Measurements from ENCODE around the gene PHTF1. TPM values are rescaled to one million over a fixed set of nuclear protein-coding genes. Genes with fewer than 3 reads are reported as not detected.

Gene PHTF1
- polyA plus RNA-seq, 1 donor (not counting 4 experiments of a cell fraction or from before 2014, with no cell fraction given), result 6.8 TPM

- H3K27ac ChIP-seq (ENCODE audit: control insufficient read depth, insufficient read depth, low read length), result no peak overlapping the region
- no peak for DNase-seq (ENCODE audit: low read depth, low spot score)
- peak overlapping the region; percentile 44 for H3K4me2 ChIP-seq (ENCODE audit: control insufficient read depth, extremely low read depth, insufficient read depth, low read depth, low read length)
- peaks cover 2% of the 10 kb centered on the region in 2 experiments for H3K36me3 ChIP-seq (ENCODE audit: control insufficient read depth in 2 of 2, extremely low read depth in 1 of 2, insufficient read depth in 2 of 2, low read length in 2 of 2)
- dilution Hi-C loops (cut with MboI; ENCODE audit: extremely low pct_ligation_motif_present, low sequenced_read_pairs), result no loop called here
- no peak overlapping the region for H3K9ac ChIP-seq (ENCODE audit: control insufficient read depth, extremely low read depth, insufficient read depth, low read length)
- peaks cover 5% of the 10 kb centered on the region for H3K9me1 ChIP-seq (ENCODE audit: control insufficient read depth, extremely low read depth, insufficient read depth, low read length)
- H2AFZ ChIP-seq (ENCODE audit: control insufficient read depth, low read length), result no peak overlapping the region
- H4K20me1 ChIP-seq (ENCODE audit: control insufficient read depth, extremely low read depth, insufficient read depth, low read length), result peaks cover 3% of the 10 kb centered on the region
- peaks cover 36% of the 10 kb centered on the region for H3K79me2 ChIP-seq (ENCODE audit: control insufficient read depth, insufficient read depth, low read length)
- peaks cover 10% of the 10 kb centered on the region for H3K4me1 ChIP-seq (ENCODE audit: control insufficient read depth, extremely low read depth, insufficient read depth, low read length)
- H3K9me3 ChIP-seq (ENCODE audit: control insufficient read depth, low read depth, low read length), result no peaks in the 10 kb centered on the region
- TF ChIP-seq, protein P1, sequence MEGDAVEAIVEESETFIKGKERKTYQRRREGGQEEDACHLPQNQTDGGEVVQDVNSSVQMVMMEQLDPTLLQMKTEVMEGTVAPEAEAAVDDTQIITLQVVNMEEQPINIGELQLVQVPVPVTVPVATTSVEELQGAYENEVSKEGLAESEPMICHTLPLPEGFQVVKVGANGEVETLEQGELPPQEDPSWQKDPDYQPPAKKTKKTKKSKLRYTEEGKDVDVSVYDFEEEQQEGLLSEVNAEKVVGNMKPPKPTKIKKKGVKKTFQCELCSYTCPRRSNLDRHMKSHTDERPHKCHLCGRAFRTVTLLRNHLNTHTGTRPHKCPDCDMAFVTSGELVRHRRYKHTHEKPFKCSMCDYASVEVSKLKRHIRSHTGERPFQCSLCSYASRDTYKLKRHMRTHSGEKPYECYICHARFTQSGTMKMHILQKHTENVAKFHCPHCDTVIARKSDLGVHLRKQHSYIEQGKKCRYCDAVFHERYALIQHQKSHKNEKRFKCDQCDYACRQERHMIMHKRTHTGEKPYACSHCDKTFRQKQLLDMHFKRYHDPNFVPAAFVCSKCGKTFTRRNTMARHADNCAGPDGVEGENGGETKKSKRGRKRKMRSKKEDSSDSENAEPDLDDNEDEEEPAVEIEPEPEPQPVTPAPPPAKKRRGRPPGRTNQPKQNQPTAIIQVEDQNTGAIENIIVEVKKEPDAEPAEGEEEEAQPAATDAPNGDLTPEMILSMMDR (optimal IDR thresholded peaks at IDR 0.05 in 1 of 3, IDR thresholded peaks at IDR 0.05 in 1 of 3, conservative IDR thresholded peaks at IDR 0.05 in 1 of 3; ENCODE audit: extremely low read depth in 1 of 3, insufficient read depth in 2 of 3, low read length in 3 of 3), result no peak
- TF ChIP-seq EZH2 (IDR thresholded peaks at IDR 0.05; ENCODE audit: low read length), result no peak
- FAIRE-seq, result no peak
- no peak overlapping the region for H3K4me3 ChIP-seq (ENCODE audit: control insufficient read depth in 2 of 3, extremely low read depth in 1 of 3, insufficient read depth in 2 of 3, low read depth in 1 of 3, low read length in 3 of 3)
- no peaks in the 10 kb centered on the region for H3K27me3 ChIP-seq (ENCODE audit: control insufficient read depth, extremely low read depth, insufficient read depth, low read length)
Observed at GRCh38 chr1:113784104-113784779, 25.0 kb upstream of the PHTF1 start.

DNA sequence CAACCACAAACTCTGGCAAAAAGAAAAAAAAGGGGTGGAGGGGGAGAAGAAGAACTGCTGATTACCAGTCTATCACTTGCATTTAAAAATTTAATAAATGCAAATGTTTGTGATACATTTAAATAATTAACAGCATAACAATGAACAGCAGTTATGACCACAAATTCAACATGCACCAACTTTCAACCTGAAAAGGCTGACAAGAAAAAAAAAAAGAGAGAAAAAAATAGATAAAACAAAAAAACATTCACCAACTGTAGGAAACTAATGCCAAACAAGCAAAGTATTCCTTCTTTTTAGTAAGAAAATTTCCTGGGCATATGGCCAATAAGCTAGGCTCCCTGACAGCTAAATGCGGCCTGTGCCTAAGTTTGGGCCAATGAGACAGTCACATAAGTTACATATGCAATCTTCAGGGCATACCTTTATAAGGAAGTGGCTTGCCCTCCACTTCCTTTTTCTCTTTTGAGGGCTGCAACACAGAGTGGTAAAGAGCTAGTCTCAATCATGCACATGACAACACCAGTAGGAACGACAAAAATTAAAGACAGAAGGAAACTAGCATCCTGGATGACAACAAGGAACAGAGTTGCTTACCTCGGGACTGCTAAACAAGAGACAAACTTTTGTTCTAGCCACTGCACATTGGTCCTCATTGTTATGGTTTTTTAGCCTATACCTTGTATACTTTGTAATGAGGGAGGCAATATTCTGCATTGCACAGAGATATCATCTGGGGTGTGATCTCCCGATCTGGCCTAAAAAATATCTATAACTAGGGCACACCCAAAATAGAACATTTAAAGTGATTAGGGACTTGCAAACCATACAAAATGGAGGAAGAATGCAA, 24.2 kb upstream of the PHTF1 start:
- H2AFZ ChIP-seq (ENCODE audit: control insufficient read depth, low read length), result peak overlapping the region; percentile 46
- H3K9me1 ChIP-seq (ENCODE audit: control insufficient read depth, extremely low read depth, insufficient read depth, low read length), result peaks cover 5% of the 10 kb centered on the region
- dilution Hi-C loops (cut with MboI; ENCODE audit: extremely low pct_ligation_motif_present, low sequenced_read_pairs), result no loop called here
- no peaks in the 10 kb centered on the region for H3K27me3 ChIP-seq (ENCODE audit: control insufficient read depth, extremely low read depth, insufficient read depth, low read length)
- H3K9me3 ChIP-seq (ENCODE audit: control insufficient read depth, low read depth, low read length), result no peaks in the 10 kb centered on the region
- peaks cover 3% of the 10 kb centered on the region for H4K20me1 ChIP-seq (ENCODE audit: control insufficient read depth, extremely low read depth, insufficient read depth, low read length)
- no peak for FAIRE-seq
- peaks cover 10% of the 10 kb centered on the region for H3K4me1 ChIP-seq (ENCODE audit: control insufficient read depth, extremely low read depth, insufficient read depth, low read length)
- H3K9ac ChIP-seq (ENCODE audit: control insufficient read depth, extremely low read depth, insufficient read depth, low read length), result no peak overlapping the region
- H3K4me2 ChIP-seq (ENCODE audit: control insufficient read depth, extremely low read depth, insufficient read depth, low read depth, low read length), result peak overlapping the region; percentile 44
- no peak overlapping the region for H3K27ac ChIP-seq (ENCODE audit: control insufficient read depth, insufficient read depth, low read length)
- DNase-seq (ENCODE audit: low read depth, low spot score), result no peak
- H3K79me2 ChIP-seq (ENCODE audit: control insufficient read depth, insufficient read depth, low read length), result peaks cover 31% of the 10 kb centered on the region
- H3K4me3 ChIP-seq (ENCODE audit: control insufficient read depth in 2 of 3, extremely low read depth in 1 of 3, insufficient read depth in 2 of 3, low read depth in 1 of 3, low read length in 3 of 3), result peak overlapping the region in 1 of 3 experiments; percentile 24
- H3K36me3 ChIP-seq (ENCODE audit: control insufficient read depth in 2 of 2, extremely low read depth in 1 of 2, insufficient read depth in 2 of 2, low read length in 2 of 2), result no peaks in the 10 kb centered on the region
- TF ChIP-seq, protein P1 (optimal IDR thresholded peaks at IDR 0.05 in 1 of 3, IDR thresholded peaks at IDR 0.05 in 1 of 3, conservative IDR thresholded peaks at IDR 0.05 in 1 of 3; ENCODE audit: extremely low read depth in 1 of 3, insufficient read depth in 2 of 3, low read length in 3 of 3), result no peak
- no peak for TF ChIP-seq EZH2 (IDR thresholded peaks at IDR 0.05; ENCODE audit: low read length)

Measured in keratinocyte (primary cell).